Keratinocyte (primary cell): Measurements from ENCODE around the gene MAP3K1. TPM values are rescaled to one million over a fixed set of nuclear protein-coding genes. Genes with fewer than 3 reads are reported as not detected.

Experiments used
- DNase-seq: peaks from one replicate; pipeline ENCODE4 v3.0.0-alpha.2; 2011; ENCODE audit warnings: low read depth, missing footprints, low spot score
- FAIRE-seq: peaks from 2 replicates; lab custom pipeline; 2011; peaks lifted over from hg19 to GRCh38; lab: Jason Lieb, UNC
- H2AFZ ChIP-seq: 2 replicates; pipeline ENCODE4 v1.6.0; 2012; ENCODE audit warnings: low read length, control low read depth, inconsistent platforms; ENCODE audit not compliant: control insufficient read depth
- H3K27ac ChIP-seq: 2 replicates; pipeline ENCODE4 v1.5.1; 2011; ENCODE audit warnings: low read length; ENCODE audit not compliant: control insufficient read depth, insufficient read depth
- H3K27me3 ChIP-seq: 3 replicates; pipeline ENCODE4 v1.6.0; 2011; ENCODE audit warnings: low read length; ENCODE audit not compliant: control insufficient read depth, insufficient read depth; ENCODE audit errors: extremely low read depth
- H3K36me3 ChIP-seq, 2 experiments: 2 replicates in 1 of 2; 3 replicates in 1 of 2; pipeline ENCODE4 v1.5.1; 2011; ENCODE audit warnings: low read length in 2 of 2, mild to moderate bottlenecking in 1 of 2; ENCODE audit not compliant: control insufficient read depth in 2 of 2, insufficient read depth in 2 of 2; ENCODE audit errors: extremely low read depth in 1 of 2
- H3K4me1 ChIP-seq: 3 replicates; pipeline ENCODE4 v1.5.1; 2011; ENCODE audit warnings: low read length; ENCODE audit not compliant: control insufficient read depth, insufficient read depth; ENCODE audit errors: extremely low read depth
- H3K4me2 ChIP-seq: 3 replicates; pipeline ENCODE4 v1.6.0; 2011; ENCODE audit warnings: low read depth, low read length; ENCODE audit not compliant: control insufficient read depth, insufficient read depth; ENCODE audit errors: extremely low read depth
- H3K4me3 ChIP-seq, 3 experiments: fragments of 200-600 bp in 1 of 3; sonication (generic) in 1 of 3; 2 replicates in 2 of 3; 3 replicates in 1 of 3; pipeline ENCODE4 v1.5.1; 2011 to 2016; ENCODE audit warnings: low read length in 3 of 3, mild to moderate bottlenecking in 3 of 3, control low read depth in 2 of 3, inconsistent platforms in 1 of 3, low read depth in 1 of 3, mixed read lengths in 1 of 3, mixed run types in 1 of 3, moderate library complexity in 1 of 3; ENCODE audit not compliant: control insufficient read depth in 2 of 3, insufficient read depth in 2 of 3; ENCODE audit errors: extremely low read depth in 1 of 3
- H3K79me2 ChIP-seq: 2 replicates; pipeline ENCODE4 v1.6.0; 2012; ENCODE audit warnings: low read length; ENCODE audit not compliant: control insufficient read depth, insufficient read depth
- H3K9ac ChIP-seq: 3 replicates; pipeline ENCODE4 v1.6.0; 2011; ENCODE audit warnings: low read length; ENCODE audit not compliant: control insufficient read depth, insufficient read depth; ENCODE audit errors: extremely low read depth
- H3K9me1 ChIP-seq: 3 replicates; pipeline ENCODE4 v1.6.0; 2011; ENCODE audit warnings: low read length; ENCODE audit not compliant: control insufficient read depth, insufficient read depth; ENCODE audit errors: extremely low read depth
- H3K9me3 ChIP-seq: 2 replicates; pipeline ENCODE4 v1.5.1; 2012; ENCODE audit warnings: low read depth, low read length; ENCODE audit not compliant: control insufficient read depth
- H4K20me1 ChIP-seq: 3 replicates; pipeline ENCODE4 v1.6.0; 2011; ENCODE audit warnings: low read length; ENCODE audit not compliant: control insufficient read depth, insufficient read depth; ENCODE audit errors: extremely low read depth
- EZH2 ChIP-seq: IDR thresholded peaks from one replicate; pipeline ENCODE4 v1.6.1; 2012; ENCODE audit warnings: inconsistent platforms, mild to moderate bottlenecking, low read length, moderate library complexity
- dilution Hi-C: fragments of 300-500 bp; cut with MboI; formaldehyde crosslinking; loops from one replicate; pipeline ENCODE4 v1.7.0; 2020; ENCODE audit warnings: low sequenced_read_pairs; ENCODE audit not compliant: extremely low pct_ligation_motif_present
- polyA plus RNA-seq, 5 experiments: library from polyadenylated mRNA; depleted of rRNA in 3 of 5; stranded (reverse) in 3 of 5; stranded (forward) in 1 of 5; unstranded in 1 of 5; fragments of >200 nt; gene quantifications; 1 replicate in 1 of 5; 2 replicates in 3 of 5; 3 replicates in 1 of 5; pipeline versions ENCODE4 v1.2.1 to v1.2.3, GENCODE V29; 2011 to 2012; ENCODE audit warnings: missing spikeins in 2 of 5, low read depth in 1 of 5, low replicate concordance in 1 of 5
- TF ChIP-seq, protein P1 (sequence below), 3 experiments: IDR thresholded peaks in 1 of 3; conservative IDR thresholded peaks in 1 of 3; optimal IDR thresholded peaks in 1 of 3; 2 replicates in 2 of 3; 3 replicates in 1 of 3; pipeline versions ENCODE3 to v1.5.1; 2011; ENCODE audit warnings: low read length in 3 of 3, mild to moderate bottlenecking in 3 of 3, moderate library complexity in 2 of 3, control low read depth in 1 of 3, inconsistent platforms in 1 of 3; ENCODE audit not compliant: insufficient read depth in 2 of 3; ENCODE audit errors: extremely low read depth in 1 of 3

MAP3K1 gene
- polyA plus RNA-seq, 1 donor (not counting 4 experiments of a cell fraction or from before 2014, with no cell fraction given), result 8.0 TPM

DNA sequence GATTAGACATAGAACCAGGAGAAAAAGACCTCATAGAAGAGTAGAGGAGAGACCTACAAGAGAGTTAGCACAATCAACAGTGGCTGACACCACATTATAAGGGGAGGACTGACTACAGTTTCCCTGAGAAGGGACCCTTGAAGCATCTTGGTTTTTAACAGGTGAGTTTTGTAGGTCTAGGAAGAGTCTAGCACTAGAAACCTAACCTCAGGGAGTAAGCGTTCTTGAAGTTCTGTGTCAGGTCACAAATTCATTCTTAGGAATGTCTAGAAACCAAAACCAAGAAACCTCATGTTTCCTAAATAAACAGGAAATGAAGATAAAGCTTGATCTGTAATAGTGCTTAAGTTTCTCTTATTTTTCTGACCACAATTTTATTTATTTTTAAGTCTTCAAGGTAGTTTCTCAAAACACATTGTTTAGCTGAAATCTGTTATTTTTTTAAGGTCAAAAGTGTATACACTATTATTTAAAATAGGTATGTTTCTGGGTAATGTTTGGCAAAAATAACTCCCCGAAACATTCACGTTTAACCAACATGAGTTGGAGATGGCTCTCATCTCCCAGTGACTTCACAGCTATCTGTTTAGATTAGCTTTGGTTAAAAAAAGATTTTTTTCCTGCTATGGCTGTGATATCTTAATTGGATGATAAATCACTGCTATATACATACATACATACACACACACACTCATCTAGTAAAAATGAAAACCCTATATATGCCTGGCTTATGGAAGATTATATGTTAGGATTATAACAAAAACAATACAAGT is 37.1 kb downstream of the MAP3K1 start:
- dilution Hi-C loops, result no loop called here
- Histone ChIP-seq H3K4me1 (peaks cover 5% of the 10 kb centered on the region), H3K9me3 (no peaks in the 10 kb centered on the region), H3K36me3 (no peaks in the 10 kb centered on the region), H3K27me3 (no peaks in the 10 kb centered on the region), H4K20me1 (no peaks in the 10 kb centered on the region), H3K4me2 (no peak overlapping the region), H3K79me2 (peaks cover 48% of the 10 kb centered on the region), H3K27ac (no peak overlapping the region), H3K9ac (no peak overlapping the region), H2AFZ (no peak overlapping the region), H3K4me3 (no peak overlapping the region), H3K9me1 (no peaks in the 10 kb centered on the region)
- FAIRE-seq (no peak), DNase-seq (no peak)
- TF ChIP-seq EZH2, result no peak
- TF ChIP-seq, protein P1, sequence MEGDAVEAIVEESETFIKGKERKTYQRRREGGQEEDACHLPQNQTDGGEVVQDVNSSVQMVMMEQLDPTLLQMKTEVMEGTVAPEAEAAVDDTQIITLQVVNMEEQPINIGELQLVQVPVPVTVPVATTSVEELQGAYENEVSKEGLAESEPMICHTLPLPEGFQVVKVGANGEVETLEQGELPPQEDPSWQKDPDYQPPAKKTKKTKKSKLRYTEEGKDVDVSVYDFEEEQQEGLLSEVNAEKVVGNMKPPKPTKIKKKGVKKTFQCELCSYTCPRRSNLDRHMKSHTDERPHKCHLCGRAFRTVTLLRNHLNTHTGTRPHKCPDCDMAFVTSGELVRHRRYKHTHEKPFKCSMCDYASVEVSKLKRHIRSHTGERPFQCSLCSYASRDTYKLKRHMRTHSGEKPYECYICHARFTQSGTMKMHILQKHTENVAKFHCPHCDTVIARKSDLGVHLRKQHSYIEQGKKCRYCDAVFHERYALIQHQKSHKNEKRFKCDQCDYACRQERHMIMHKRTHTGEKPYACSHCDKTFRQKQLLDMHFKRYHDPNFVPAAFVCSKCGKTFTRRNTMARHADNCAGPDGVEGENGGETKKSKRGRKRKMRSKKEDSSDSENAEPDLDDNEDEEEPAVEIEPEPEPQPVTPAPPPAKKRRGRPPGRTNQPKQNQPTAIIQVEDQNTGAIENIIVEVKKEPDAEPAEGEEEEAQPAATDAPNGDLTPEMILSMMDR (optimal IDR thresholded peaks at IDR 0.05 in 1 of 3, IDR thresholded peaks at IDR 0.05 in 1 of 3, conservative IDR thresholded peaks at IDR 0.05 in 1 of 3; ENCODE audit: extremely low read depth in 1 of 3, insufficient read depth in 2 of 3, low read length in 3 of 3), result no peak

DNA sequence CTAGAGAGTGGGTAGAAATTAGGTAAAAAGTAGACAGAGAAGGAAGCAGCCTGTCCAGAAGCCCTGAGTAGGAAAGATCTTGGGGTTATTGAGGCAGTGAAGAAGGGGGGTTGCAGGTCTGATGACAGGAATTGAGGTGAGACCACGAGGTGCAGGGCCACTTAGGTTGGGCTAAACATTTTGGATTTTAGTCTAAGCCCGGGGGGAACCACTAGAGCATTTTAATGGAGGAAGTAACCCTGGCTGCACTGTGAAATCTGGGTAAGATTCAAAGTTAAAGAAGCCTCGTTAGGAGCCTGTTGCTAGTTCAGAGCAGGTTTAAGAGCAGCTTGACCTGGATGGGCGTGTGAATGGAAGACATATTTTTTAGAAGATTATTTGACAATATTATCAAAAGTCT is 38.3 kb downstream of the MAP3K1 start:
- peaks cover 5% of the 10 kb centered on the region for H3K4me1 ChIP-seq

More for the DNA sequence above, 38.3 kb downstream of the MAP3K1 start:
- Histone ChIP-seq H3K9me3 (no peaks in the 10 kb centered on the region), H3K9me1 (no peaks in the 10 kb centered on the region), H3K27me3 (no peaks in the 10 kb centered on the region), H3K4me3 (no peak overlapping the region), H2AFZ (no peak overlapping the region), H3K4me2 (no peak overlapping the region), H3K36me3 (peaks cover 0 to 4% of the 10 kb centered on the region in 2 experiments), H3K9ac (no peak overlapping the region), H3K79me2 (peaks cover 40% of the 10 kb centered on the region), H3K27ac (no peak overlapping the region), H4K20me1 (no peaks in the 10 kb centered on the region)
- no peak for DNase-seq
- dilution Hi-C loops, result no loop called here
- no peak for FAIRE-seq
- TF ChIP-seq EZH2, result no peak
- TF ChIP-seq, protein P1 (optimal IDR thresholded peaks at IDR 0.05 in 1 of 3, IDR thresholded peaks at IDR 0.05 in 1 of 3, conservative IDR thresholded peaks at IDR 0.05 in 1 of 3; ENCODE audit: extremely low read depth in 1 of 3, insufficient read depth in 2 of 3, low read length in 3 of 3), result no peak
